DND-41 (cell line): ENCODE data around the gene GNGT1.
"Not testable (repeated sequence)": the region's sequence is repeated elsewhere in the genome, so short reads cannot be mapped to it uniquely, and the experiment has no call there.

Source experiments
- ATAC-seq: fragments of 200-7000 bp; cut with Tn5 transposase; 3 replicates; pipeline ENCODE4 v1.9.1; 2021; ENCODE audit warnings: low read depth; ENCODE audit not compliant: insufficient read depth
- DNase-seq: peaks from one replicate; pipeline ENCODE4 v3.0.0-alpha.2; 2020
- H2AFZ ChIP-seq: 2 replicates; pipeline ENCODE4 v1.6.0; 2012; ENCODE audit warnings: low read depth, low read length
- H3K27ac ChIP-seq: 2 replicates; pipeline ENCODE4 v1.5.1; 2012; ENCODE audit warnings: low read length, inconsistent platforms
- H3K27me3 ChIP-seq: fragments of 200-600 bp; sonication (generic); 2 replicates; pipeline ENCODE4 v1.6.0; 2012; ENCODE audit warnings: low read length, mild to moderate bottlenecking, inconsistent platforms; ENCODE audit not compliant: insufficient read depth, poor library complexity
- H3K36me3 ChIP-seq: 2 replicates; pipeline ENCODE4 v1.5.1; 2012; ENCODE audit warnings: low read length, inconsistent platforms; ENCODE audit not compliant: insufficient read depth
- H3K4me1 ChIP-seq: 2 replicates; pipeline ENCODE4 v1.5.1; 2012; ENCODE audit warnings: mild to moderate bottlenecking, low read length; ENCODE audit not compliant: insufficient read depth
- H3K4me2 ChIP-seq: 2 replicates; pipeline ENCODE4 v1.6.0; 2012; ENCODE audit warnings: mild to moderate bottlenecking, moderate library complexity, low read length, inconsistent platforms; ENCODE audit not compliant: insufficient read depth
- H3K4me3 ChIP-seq, 2 experiments: fragments of 200-600 bp in 1 of 2; shearing (Covaris generic) in 1 of 2; 2 replicates each; pipeline ENCODE4 v1.5.1; 2012 to 2016; ENCODE audit warnings: inconsistent platforms in 2 of 2, low read length in 2 of 2, mild to moderate bottlenecking in 2 of 2, low read depth in 1 of 2, moderate library complexity in 1 of 2
- H3K79me2 ChIP-seq: 2 replicates; pipeline ENCODE4 v1.6.0; 2012; ENCODE audit warnings: low read length, inconsistent platforms; ENCODE audit not compliant: insufficient read depth
- H3K9ac ChIP-seq: 2 replicates; pipeline ENCODE4 v1.6.0; 2012; ENCODE audit warnings: low read depth, mild to moderate bottlenecking, inconsistent platforms, low read length, moderate library complexity
- H3K9me3 ChIP-seq: 2 replicates; pipeline ENCODE4 v1.5.1; 2012; ENCODE audit warnings: low read length, moderate library complexity, mild to moderate bottlenecking, inconsistent platforms; ENCODE audit not compliant: insufficient read depth, severe bottlenecking
- H4K20me1 ChIP-seq: 2 replicates; pipeline ENCODE4 v1.6.0; 2012; ENCODE audit warnings: low read length; ENCODE audit not compliant: insufficient read depth
- EZH2 ChIP-seq: IDR thresholded peaks from 3 replicates; pipeline ENCODE4 v1.6.1; 2012; ENCODE audit warnings: borderline replicate concordance, low read depth, mild to moderate bottlenecking, moderate library complexity, low read length, inconsistent platforms; ENCODE audit not compliant: severe bottlenecking
- TF ChIP-seq, protein P1 (sequence below): IDR thresholded peaks from 2 replicates; pipeline ENCODE4 v1.5.1; 2012; ENCODE audit warnings: borderline replicate concordance, low read length, moderate library complexity, mild to moderate bottlenecking; ENCODE audit not compliant: poor library complexity, severe bottlenecking; ENCODE audit errors: extremely low read depth

The GNGT1 gene

GRCh38 chr7:93910076-93910994 lies 4.0 kb downstream of the GNGT1 start:
- Histone ChIP-seq H3K4me1 (no peaks in the 10 kb centered on the region), H3K4me3 (no peak overlapping the region), H3K9me3 (no peaks in the 10 kb centered on the region), H3K9ac (no peak overlapping the region), H4K20me1 (no peaks in the 10 kb centered on the region), H3K36me3 (no peaks in the 10 kb centered on the region), H3K4me2 (no peak overlapping the region), H3K27me3 (no peaks in the 10 kb centered on the region), H2AFZ (no peak overlapping the region), H3K79me2 (no peaks in the 10 kb centered on the region), H3K27ac (no peak overlapping the region)
- DNase-seq (no peak), ATAC-seq (no peak)
- TF ChIP-seq, protein P1, sequence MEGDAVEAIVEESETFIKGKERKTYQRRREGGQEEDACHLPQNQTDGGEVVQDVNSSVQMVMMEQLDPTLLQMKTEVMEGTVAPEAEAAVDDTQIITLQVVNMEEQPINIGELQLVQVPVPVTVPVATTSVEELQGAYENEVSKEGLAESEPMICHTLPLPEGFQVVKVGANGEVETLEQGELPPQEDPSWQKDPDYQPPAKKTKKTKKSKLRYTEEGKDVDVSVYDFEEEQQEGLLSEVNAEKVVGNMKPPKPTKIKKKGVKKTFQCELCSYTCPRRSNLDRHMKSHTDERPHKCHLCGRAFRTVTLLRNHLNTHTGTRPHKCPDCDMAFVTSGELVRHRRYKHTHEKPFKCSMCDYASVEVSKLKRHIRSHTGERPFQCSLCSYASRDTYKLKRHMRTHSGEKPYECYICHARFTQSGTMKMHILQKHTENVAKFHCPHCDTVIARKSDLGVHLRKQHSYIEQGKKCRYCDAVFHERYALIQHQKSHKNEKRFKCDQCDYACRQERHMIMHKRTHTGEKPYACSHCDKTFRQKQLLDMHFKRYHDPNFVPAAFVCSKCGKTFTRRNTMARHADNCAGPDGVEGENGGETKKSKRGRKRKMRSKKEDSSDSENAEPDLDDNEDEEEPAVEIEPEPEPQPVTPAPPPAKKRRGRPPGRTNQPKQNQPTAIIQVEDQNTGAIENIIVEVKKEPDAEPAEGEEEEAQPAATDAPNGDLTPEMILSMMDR = no peak
- no peak for TF ChIP-seq EZH2

- not testable (repeated sequence) for DNase-seq, H3K27me3 ChIP-seq, H3K9ac ChIP-seq, H3K4me1 ChIP-seq, H3K79me2 ChIP-seq, H3K36me3 ChIP-seq, H3K4me3 ChIP-seq, ATAC-seq, H2AFZ ChIP-seq, H3K4me2 ChIP-seq, H3K27ac ChIP-seq, H4K20me1 ChIP-seq, H3K9me3 ChIP-seq
These were observed 4.9 kb downstream of the GNGT1 start for GRCh38 chr7:93911242-93911641.

- not testable (repeated sequence) for H3K4me3 ChIP-seq, H3K36me3 ChIP-seq, H3K27ac ChIP-seq, DNase-seq, H3K4me2 ChIP-seq, H3K79me2 ChIP-seq, H2AFZ ChIP-seq, ATAC-seq, H3K27me3 ChIP-seq, H3K9me3 ChIP-seq, H3K9ac ChIP-seq, H3K4me1 ChIP-seq, H4K20me1 ChIP-seq
These were observed 5.3 kb downstream of the GNGT1 start for GRCh38 chr7:93911661-93912060.

GRCh38 chr7:93913197-93913596 lies 6.8 kb downstream of the GNGT1 start:
- no peaks in the 10 kb centered on the region for H3K27me3 ChIP-seq
- TF ChIP-seq, protein P1 = no peak
- TF ChIP-seq EZH2 = no peak
- H2AFZ ChIP-seq = no peak overlapping the region
- ATAC-seq = no peak
- H4K20me1 ChIP-seq = no peaks in the 10 kb centered on the region
- no peak overlapping the region for H3K9ac ChIP-seq
- no peak for DNase-seq
- H3K79me2 ChIP-seq = no peaks in the 10 kb centered on the region
- no peaks in the 10 kb centered on the region for H3K36me3 ChIP-seq
- no peak overlapping the region for H3K4me3 ChIP-seq
- no peak overlapping the region for H3K4me2 ChIP-seq
- H3K27ac ChIP-seq = no peak overlapping the region
- no peaks in the 10 kb centered on the region for H3K9me3 ChIP-seq
- H3K4me1 ChIP-seq = no peaks in the 10 kb centered on the region
